GM10847 (cell line): ENCODE results near the gene CASKIN1.
A peak's percentile ranks its signal among the peaks of the same experiment; 100 is the strongest.

Source experiments
- POLR2A ChIP-seq: IDR thresholded peaks from 2 replicates; pipeline ENCODE4 v1.6.1; 2011; ENCODE audit not compliant: insufficient read length; ENCODE audit errors: extremely low read depth

CASKIN1 gene

GRCh38 chr16:2223221-2223941 lies 27.0 kb upstream of the CASKIN1 start, which contains the start of gene E4F1:
Gene E4F1 (plus strand): TSS chr16:2223591. CDS start chr16:2223614, 23 bp downstream.
- peak; percentile 97 for TF ChIP-seq POLR2A

- no peak for TF ChIP-seq POLR2A
Measured at GRCh38 chr16:2216330-2216729, 19.9 kb upstream of the CASKIN1 start.

- no peak for TF ChIP-seq POLR2A
Measured at GRCh38 chr16:2214719-2214968, 18.2 kb upstream of the CASKIN1 start, which contains the start of gene PGP. Gene PGP (minus strand): TSS chr16:2214840. CDS start chr16:2214777, 63 bp downstream.

GRCh38 chr16:2213817-2214718 lies 17.7 kb upstream of the CASKIN1 start:
- no peak for TF ChIP-seq POLR2A

GRCh38 chr16:2212362-2213324 lies 16.2 kb upstream of the CASKIN1 start:
- no peak for TF ChIP-seq POLR2A

GRCh38 chr16:2211923-2212347 lies 15.5 kb upstream of the CASKIN1 start:
- TF ChIP-seq POLR2A, result no peak

- TF ChIP-seq POLR2A, result no peak
Measured at GRCh38 chr16:2210386-2211365, 14.3 kb upstream of the CASKIN1 start, which contains the start of gene BRICD5. Gene BRICD5 (minus strand): TSS chr16:2210863. CDS start chr16:2210833, 30 bp downstream.

GRCh38 chr16:2210009-2210332 lies 13.6 kb upstream of the CASKIN1 start:
- TF ChIP-seq POLR2A, result no peak

GRCh38 chr16:2209258-2210008 lies 13.0 kb upstream of the CASKIN1 start:
- no peak for TF ChIP-seq POLR2A

GRCh38 chr16:2208772-2209171 lies 12.4 kb upstream of the CASKIN1 start:
- TF ChIP-seq POLR2A, result no peak

GRCh38 chr16:2208308-2208707 lies 11.9 kb upstream of the CASKIN1 start:
- no peak for TF ChIP-seq POLR2A

- TF ChIP-seq POLR2A, result no peak
Measured at GRCh38 chr16:2207872-2208271, 11.5 kb upstream of the CASKIN1 start.

- no peak for TF ChIP-seq POLR2A
Measured at GRCh38 chr16:2206780-2207433, 10.5 kb upstream of the CASKIN1 start.
